Chondrocyte (in vitro differentiated cells): ENCODE data around the gene WWTR1. TPM values are rescaled to one million over a fixed set of nuclear protein-coding genes. Genes with fewer than 3 reads are reported as not detected.
A peak's percentile ranks its signal among the peaks of the same experiment; 100 is the strongest.

Experiments used
- DNase-seq: peaks from one replicate; pipeline ENCODE4 v3.0.0; 2021; ENCODE audit warnings: mixed read lengths, low spot score
- H3K27ac Mint-ChIP-seq: one replicate; pipeline ENCODE4 v1.8.0; 2021; ENCODE audit warnings: mild to moderate bottlenecking, moderate library complexity, mixed read lengths; ENCODE audit not compliant: unreplicated experiment
- H3K27me3 Mint-ChIP-seq: 2 replicates; pipeline ENCODE4 v1.8.0; 2021; ENCODE audit warnings: low read depth, mixed read lengths
- H3K36me3 Mint-ChIP-seq: 2 replicates; pipeline ENCODE4 v1.8.0; 2021; ENCODE audit warnings: low read depth, mixed read lengths
- H3K4me1 Mint-ChIP-seq: 2 replicates; pipeline ENCODE4 v1.8.0; 2021; ENCODE audit warnings: low read depth, mild to moderate bottlenecking, mixed read lengths
- H3K4me3 Mint-ChIP-seq: one replicate; pipeline ENCODE4 v1.8.0; 2021; ENCODE audit warnings: mild to moderate bottlenecking, moderate library complexity, mixed read lengths; ENCODE audit not compliant: unreplicated experiment
- H3K9me3 Mint-ChIP-seq: 2 replicates; pipeline ENCODE4 v1.8.0; 2021; ENCODE audit warnings: low read depth, mixed read lengths
- CTCF ChIP-seq: fragments of 200-600 bp; sonication (generic); IDR thresholded peaks from 2 replicates; pipeline ENCODE4 v1.5.0; 2021; ENCODE audit warnings: antibody characterized with exemption, mild to moderate bottlenecking, moderate library complexity
- total RNA-seq: library from RNA; stranded (reverse); gene quantifications from 3 replicates; pipeline ENCODE4 v1.2.1, GENCODE V29; 2021

WWTR1 gene
- total RNA-seq, 1 donor from 2014 or later, result 107 TPM

GRCh38 chr3:149647812-149648211, 10.0 kb downstream of the WWTR1 start:
- no peak for DNase-seq
- no peak for TF ChIP-seq CTCF
- Mint-ChIP-seq H3K36me3 (peaks cover 24% of the 10 kb centered on the region), H3K9me3 (peaks cover 5% of the 10 kb centered on the region), H3K27ac (no peak overlapping the region), H3K4me1 (peaks cover 72% of the 10 kb centered on the region), H3K4me3 (no peak overlapping the region), H3K27me3 (no peaks in the 10 kb centered on the region)

GRCh38 chr3:149647285-149647684, 10.5 kb downstream of the WWTR1 start:
- no peak for TF ChIP-seq CTCF
- H3K4me1 Mint-ChIP-seq, result peaks cover 72% of the 10 kb centered on the region
- H3K27me3 Mint-ChIP-seq, result no peaks in the 10 kb centered on the region
- DNase-seq, result no peak
- H3K4me3 Mint-ChIP-seq, result no peak overlapping the region
- H3K9me3 Mint-ChIP-seq, result peaks cover 5% of the 10 kb centered on the region
- H3K36me3 Mint-ChIP-seq, result peaks cover 24% of the 10 kb centered on the region
- no peak overlapping the region for H3K27ac Mint-ChIP-seq

- no peak for TF ChIP-seq CTCF
- peaks cover 2% of the 10 kb centered on the region for H3K9me3 Mint-ChIP-seq
- peaks cover 21% of the 10 kb centered on the region for H3K36me3 Mint-ChIP-seq
- H3K27ac Mint-ChIP-seq, result no peak overlapping the region
- H3K4me3 Mint-ChIP-seq, result no peak overlapping the region
- DNase-seq, result no peak
- peaks cover 70% of the 10 kb centered on the region for H3K4me1 Mint-ChIP-seq
- no peaks in the 10 kb centered on the region for H3K27me3 Mint-ChIP-seq
Observed at GRCh38 chr3:149646181-149646766, 11.6 kb downstream of the WWTR1 start.

- TF ChIP-seq CTCF, result no peak
- Mint-ChIP-seq H3K27ac (peak overlapping the region; percentile 23), H3K4me3 (no peak overlapping the region), H3K4me1 (peaks cover 66% of the 10 kb centered on the region), H3K9me3 (no peaks in the 10 kb centered on the region), H3K36me3 (peaks cover 12% of the 10 kb centered on the region), H3K27me3 (no peaks in the 10 kb centered on the region)
- no peak for DNase-seq
Observed at GRCh38 chr3:149643963-149644362, 13.9 kb downstream of the WWTR1 start.

- no peaks in the 10 kb centered on the region for H3K9me3 Mint-ChIP-seq
- no peak for DNase-seq
- H3K27ac Mint-ChIP-seq, result peak overlapping the region; percentile 23
- TF ChIP-seq CTCF, result no peak
- H3K4me1 Mint-ChIP-seq, result peaks cover 67% of the 10 kb centered on the region
- H3K36me3 Mint-ChIP-seq, result peaks cover 12% of the 10 kb centered on the region
- H3K4me3 Mint-ChIP-seq, result no peak overlapping the region
- no peaks in the 10 kb centered on the region for H3K27me3 Mint-ChIP-seq
Observed at GRCh38 chr3:149643482-149643798, 14.4 kb downstream of the WWTR1 start.
